ENCODE data around the gene HRC. TPM values are rescaled to one million over a fixed set of nuclear protein-coding genes. Genes with fewer than 3 reads are reported as not detected.

HRC gene
- total RNA-seq, 4 donors from 2014 or later: 0.49 to 3.8 (median 1.7) TPM

DNA sequence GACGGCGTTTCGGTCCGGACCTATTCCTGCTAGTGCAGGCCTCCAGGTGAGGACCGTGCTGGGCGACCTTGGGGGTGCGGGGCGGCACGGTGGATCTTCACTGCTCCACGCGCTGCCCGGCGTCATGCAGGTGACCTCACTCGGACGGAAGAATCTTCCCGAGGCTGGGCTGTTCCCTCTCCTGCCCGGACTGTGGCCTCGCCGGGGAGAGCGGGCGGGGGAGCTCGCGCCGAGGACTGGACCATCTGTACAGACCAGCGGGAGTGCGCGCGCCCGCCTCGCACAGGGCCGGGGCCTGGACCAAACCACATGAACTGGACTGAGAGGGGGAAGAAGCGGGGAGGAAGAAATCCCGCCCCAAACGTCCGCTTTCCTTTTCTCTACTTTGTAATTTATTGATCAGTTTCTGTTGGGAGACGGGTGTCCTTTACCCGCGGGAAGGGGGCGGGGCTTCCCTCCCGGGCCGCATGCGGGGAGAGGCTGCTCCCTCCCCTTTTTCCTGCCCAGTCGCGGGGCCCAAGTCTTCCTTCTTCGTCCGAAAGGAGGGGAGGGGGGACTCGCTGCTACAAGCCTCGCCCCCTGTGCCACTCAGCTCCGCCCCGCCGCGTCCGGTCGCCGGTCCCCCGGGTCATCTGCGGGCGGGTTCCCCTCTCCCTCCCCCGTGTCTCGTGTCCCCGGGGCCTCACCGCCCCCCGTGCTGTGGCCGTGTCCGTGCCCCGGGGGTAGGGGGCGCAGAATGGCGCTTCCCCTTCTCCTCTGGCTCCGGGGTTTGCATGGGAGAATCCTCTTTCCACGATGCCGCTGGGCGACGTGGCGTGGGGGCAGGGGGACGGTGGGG, 4.9 kb downstream of the HRC start:
- TF ChIP-seq, protein P1, sequence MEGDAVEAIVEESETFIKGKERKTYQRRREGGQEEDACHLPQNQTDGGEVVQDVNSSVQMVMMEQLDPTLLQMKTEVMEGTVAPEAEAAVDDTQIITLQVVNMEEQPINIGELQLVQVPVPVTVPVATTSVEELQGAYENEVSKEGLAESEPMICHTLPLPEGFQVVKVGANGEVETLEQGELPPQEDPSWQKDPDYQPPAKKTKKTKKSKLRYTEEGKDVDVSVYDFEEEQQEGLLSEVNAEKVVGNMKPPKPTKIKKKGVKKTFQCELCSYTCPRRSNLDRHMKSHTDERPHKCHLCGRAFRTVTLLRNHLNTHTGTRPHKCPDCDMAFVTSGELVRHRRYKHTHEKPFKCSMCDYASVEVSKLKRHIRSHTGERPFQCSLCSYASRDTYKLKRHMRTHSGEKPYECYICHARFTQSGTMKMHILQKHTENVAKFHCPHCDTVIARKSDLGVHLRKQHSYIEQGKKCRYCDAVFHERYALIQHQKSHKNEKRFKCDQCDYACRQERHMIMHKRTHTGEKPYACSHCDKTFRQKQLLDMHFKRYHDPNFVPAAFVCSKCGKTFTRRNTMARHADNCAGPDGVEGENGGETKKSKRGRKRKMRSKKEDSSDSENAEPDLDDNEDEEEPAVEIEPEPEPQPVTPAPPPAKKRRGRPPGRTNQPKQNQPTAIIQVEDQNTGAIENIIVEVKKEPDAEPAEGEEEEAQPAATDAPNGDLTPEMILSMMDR (IDR thresholded peaks at IDR 0.05; ENCODE audit: low read depth): no peak

DNA sequence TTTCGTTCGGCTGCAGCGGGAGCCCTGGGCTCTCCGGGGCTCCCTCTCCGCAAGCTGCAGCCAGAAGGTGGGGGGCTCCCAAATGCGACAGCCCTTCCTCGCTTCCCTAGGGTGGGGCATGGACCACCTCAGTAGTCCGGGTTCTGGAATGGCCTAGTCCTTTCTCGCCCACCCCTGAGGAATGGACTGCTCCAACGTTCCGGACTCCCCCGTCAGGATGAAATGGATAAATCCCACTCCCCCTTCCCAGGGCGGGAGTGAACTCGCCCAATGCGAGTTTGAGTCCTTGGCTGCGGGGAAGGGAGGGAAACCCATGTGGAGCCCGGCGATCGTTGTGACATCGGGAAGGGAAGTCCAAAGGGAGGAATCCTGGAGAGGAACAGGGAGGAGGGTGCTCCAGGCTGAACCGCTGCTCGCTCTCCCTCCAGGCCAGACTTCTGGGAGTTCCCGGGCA, 5.5 kb downstream of the HRC start:
- TF ChIP-seq, protein P1 (IDR thresholded peaks at IDR 0.05; ENCODE audit: low read depth): no peak

DNA sequence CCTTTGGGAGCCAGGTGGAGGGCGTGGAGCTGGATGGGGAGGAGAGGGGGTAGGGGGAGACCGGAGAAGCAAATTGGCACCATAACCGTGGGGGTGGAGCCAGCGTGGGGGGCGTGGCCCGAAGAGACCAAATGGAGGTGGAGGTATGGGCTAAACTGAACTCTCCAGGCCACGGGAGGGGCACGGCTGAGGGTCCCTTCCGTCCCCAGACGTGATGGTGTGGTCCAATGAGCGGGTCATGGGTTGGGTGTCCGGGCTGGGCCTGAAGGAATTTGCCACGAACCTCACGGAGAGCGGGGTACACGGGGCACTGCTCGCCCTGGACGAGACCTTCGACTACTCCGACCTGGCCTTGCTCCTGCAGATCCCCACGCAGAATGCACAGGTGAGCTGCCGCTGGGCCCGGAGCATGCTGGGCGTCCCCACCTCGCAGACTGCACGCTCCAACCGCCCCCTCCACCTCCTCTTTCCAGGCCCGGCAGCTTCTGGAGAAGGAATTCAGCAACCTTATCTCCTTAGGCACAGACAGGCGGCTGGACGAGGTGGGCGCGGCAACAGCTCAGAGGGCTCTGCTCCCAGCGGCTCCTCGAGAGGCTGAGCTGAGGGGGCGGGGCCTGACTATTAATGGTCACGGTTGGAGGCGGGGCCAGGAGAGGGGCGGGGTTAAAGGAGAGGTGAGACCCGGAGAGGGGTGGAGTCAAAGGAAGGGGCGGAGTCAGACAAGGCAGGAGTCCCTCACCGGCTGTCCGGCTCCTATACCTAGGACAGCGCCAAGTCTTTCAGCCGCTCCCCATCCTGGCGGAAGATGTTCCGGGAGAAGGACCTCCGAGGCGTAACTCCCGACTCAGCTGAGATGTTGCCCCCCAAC, 6.2 kb downstream of the HRC start:
- TF ChIP-seq, protein P1 (IDR thresholded peaks at IDR 0.05; ENCODE audit: low read depth): no peak

DNA sequence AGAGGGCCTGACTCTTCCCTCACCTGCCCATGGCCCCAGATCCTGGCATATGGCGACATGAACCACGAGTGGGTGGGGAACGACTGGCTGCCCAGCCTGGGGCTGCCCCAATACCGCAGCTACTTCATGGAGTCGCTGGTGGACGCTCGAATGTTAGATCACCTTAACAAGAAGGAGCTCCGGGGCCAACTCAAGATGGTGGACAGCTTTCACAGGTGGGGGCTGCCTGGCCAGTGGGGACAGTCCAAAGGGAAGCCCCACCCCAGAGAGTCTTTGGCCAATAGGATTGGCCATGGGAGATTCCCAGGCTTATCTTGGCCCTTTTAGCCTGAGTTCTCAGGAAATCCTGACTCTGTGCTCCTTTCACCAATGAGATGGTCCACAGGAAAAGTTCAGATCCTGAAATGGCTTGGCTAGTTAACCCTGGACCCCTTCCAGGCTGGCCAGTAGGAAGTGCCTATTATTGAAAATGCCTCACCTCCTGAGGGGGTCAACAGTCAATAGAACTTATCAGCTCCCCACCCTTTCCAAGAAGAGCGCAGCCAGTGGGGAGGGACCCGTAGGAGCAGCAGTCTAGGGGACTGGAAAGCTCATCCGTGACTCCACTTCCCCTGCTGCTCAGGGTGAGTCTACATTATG, 7.0 kb downstream of the HRC start:
- TF ChIP-seq, protein P1 (IDR thresholded peaks at IDR 0.05; ENCODE audit: low read depth): no peak

DNA sequence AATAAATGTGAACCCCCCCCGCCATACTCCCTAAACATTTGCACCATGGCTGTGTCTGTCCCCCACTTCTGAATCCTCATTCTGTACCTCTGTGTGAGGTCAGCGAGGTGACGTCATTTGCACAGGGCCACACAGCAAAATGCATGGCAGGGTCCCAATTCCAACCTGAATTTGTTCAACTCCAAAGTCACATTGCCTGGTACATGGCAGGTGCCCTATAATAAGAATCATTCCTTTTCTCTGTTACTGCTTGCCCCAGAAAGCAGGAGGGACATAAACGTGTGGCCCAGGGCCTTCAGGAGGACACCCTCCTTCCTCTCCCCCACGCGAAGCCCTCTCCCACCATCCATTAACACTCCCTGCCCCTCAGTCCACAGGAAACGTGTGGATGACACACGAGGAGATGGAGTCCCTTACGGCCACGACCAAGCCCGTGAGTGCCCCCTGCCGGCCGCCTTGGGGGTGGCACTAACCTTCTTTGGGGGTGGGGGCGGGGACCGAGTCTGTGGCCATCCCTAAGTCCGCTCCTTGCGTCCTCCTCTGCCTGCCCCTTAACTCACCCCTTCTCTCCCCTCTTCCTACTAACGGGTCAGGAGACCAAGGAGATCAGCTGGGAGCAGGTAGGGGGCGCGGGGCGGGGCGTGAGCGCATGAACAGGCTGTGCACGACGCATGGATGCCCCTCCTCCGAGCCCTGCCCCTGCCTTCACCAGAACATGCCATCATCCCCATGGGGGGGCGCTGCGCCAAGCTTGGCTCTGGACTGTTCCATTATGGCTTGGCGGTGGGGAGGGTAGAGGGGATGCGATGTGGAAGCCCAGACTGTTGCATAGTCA, 9.4 kb downstream of the HRC start:
- TF ChIP-seq, protein P1 (IDR thresholded peaks at IDR 0.05; ENCODE audit: low read depth): no peak

DNA sequence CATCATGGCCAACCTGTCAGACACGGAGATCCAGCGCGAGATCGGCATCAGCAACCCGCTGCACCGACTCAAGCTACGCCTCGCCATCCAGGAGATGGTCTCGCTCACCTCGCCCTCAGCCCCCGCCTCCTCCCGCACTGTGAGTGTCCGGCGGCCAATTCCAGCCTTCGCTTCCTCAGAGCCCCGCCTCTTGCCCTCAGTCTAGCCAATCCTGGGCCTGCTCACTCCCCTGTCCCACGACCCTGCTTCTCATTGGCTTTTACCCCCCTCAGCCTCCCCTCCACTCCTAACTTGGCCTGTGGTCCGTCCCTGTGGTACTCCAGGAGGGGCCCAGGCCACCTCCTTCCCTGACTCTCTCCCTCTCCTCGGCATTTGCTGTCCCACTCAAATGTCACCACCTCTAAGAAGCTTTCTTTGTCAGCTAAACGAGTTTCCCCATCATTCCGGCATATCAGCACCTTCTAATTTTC, 12.3 kb downstream of the HRC start:
- TF ChIP-seq, protein P1 (IDR thresholded peaks at IDR 0.05; ENCODE audit: low read depth): no peak
